Trophoblast cell (in vitro differentiated cells and primary cell): ENCODE data around the gene SIAE.

Experiments
- DNase-seq, 2 donors: peaks; one replicate each; pipeline ENCODE4 v3.0.0-alpha.2; 2016
- H2AFZ ChIP-seq: 2 replicates; pipeline ENCODE4 v1.6.1; 2013; ENCODE audit warnings: low read length, moderate library complexity, mild to moderate bottlenecking; ENCODE audit not compliant: insufficient read depth, poor library complexity
- H2AK5ac ChIP-seq: 2 replicates; pipeline ENCODE4 v1.6.1; 2013; ENCODE audit warnings: mild to moderate bottlenecking, low read length
- H2BK120ac ChIP-seq: 2 replicates; pipeline ENCODE4 v1.6.1; 2013; ENCODE audit warnings: low read length, mild to moderate bottlenecking, moderate library complexity; ENCODE audit not compliant: insufficient read depth, poor library complexity
- H2BK12ac ChIP-seq: 2 replicates; pipeline ENCODE4 v1.6.1; 2013; ENCODE audit warnings: mild to moderate bottlenecking, low read length, moderate library complexity
- H2BK5ac ChIP-seq: 2 replicates; pipeline ENCODE4 v1.6.1; 2013; ENCODE audit warnings: low read length, low read depth, moderate library complexity, mild to moderate bottlenecking; ENCODE audit not compliant: poor library complexity
- H3K14ac ChIP-seq: 2 replicates; pipeline ENCODE4 v1.6.1; 2013; ENCODE audit warnings: mild to moderate bottlenecking, low read length
- H3K18ac ChIP-seq: 2 replicates; pipeline ENCODE4 v1.6.1; 2013; ENCODE audit warnings: mild to moderate bottlenecking, low read length
- H3K23ac ChIP-seq: 2 replicates; pipeline ENCODE4 v1.6.1; 2013; ENCODE audit warnings: low read length
- H3K27ac ChIP-seq: 2 replicates; pipeline ENCODE4 v1.5.1; 2013; ENCODE audit warnings: low read depth, mild to moderate bottlenecking, inconsistent platforms, low read length, moderate library complexity
- H3K27me3 ChIP-seq: 2 replicates; pipeline ENCODE4 v1.6.1; 2013; ENCODE audit warnings: inconsistent platforms, mild to moderate bottlenecking, low read length, moderate library complexity; ENCODE audit not compliant: insufficient read depth
- H3K36me3 ChIP-seq, 2 experiments: 1 replicate in 1 of 2; 2 replicates in 1 of 2; pipeline ENCODE4 v1.6.1; 2013; ENCODE audit warnings: low read length in 2 of 2, mild to moderate bottlenecking in 2 of 2, moderate library complexity in 1 of 2; ENCODE audit not compliant: insufficient read depth in 2 of 2, control insufficient read depth in 1 of 2
- H3K4ac ChIP-seq: 2 replicates; pipeline ENCODE4 v1.6.1; 2013; ENCODE audit warnings: low read depth, mild to moderate bottlenecking, low read length, moderate library complexity
- H3K4me1 ChIP-seq, 2 experiments: 1 replicate in 1 of 2; 2 replicates in 1 of 2; pipeline ENCODE4 v1.6.1; 2013; ENCODE audit warnings: low read length in 2 of 2, mild to moderate bottlenecking in 2 of 2, moderate library complexity in 1 of 2; ENCODE audit not compliant: insufficient read depth in 2 of 2, control insufficient read depth in 1 of 2
- H3K4me2 ChIP-seq: 2 replicates; pipeline ENCODE4 v1.6.1; 2013; ENCODE audit warnings: inconsistent platforms, mild to moderate bottlenecking, low read length, moderate library complexity
- H3K4me3 ChIP-seq: 2 replicates; pipeline ENCODE4 v1.5.1; 2013; ENCODE audit warnings: mild to moderate bottlenecking, low read depth, low read length, inconsistent platforms
- H3K79me1 ChIP-seq: one replicate; pipeline ENCODE4 v1.6.1; 2013; ENCODE audit warnings: low read length
- H3K79me2 ChIP-seq: 2 replicates; pipeline ENCODE4 v1.6.1; 2013; ENCODE audit warnings: low read length, mild to moderate bottlenecking; ENCODE audit not compliant: control insufficient read depth, insufficient read depth, poor library complexity
- H3K9ac ChIP-seq: 2 replicates; pipeline ENCODE4 v1.6.1; 2013; ENCODE audit warnings: mild to moderate bottlenecking, low read length
- H3K9me3 ChIP-seq: 2 replicates; pipeline ENCODE4 v1.6.1; 2013; ENCODE audit warnings: low read depth, mild to moderate bottlenecking, control low read depth, inconsistent platforms, low read length; ENCODE audit not compliant: insufficient read depth
- H4K12ac ChIP-seq: 2 replicates; pipeline ENCODE4 v1.6.1; 2013; ENCODE audit warnings: low read depth, mild to moderate bottlenecking, low read length, moderate library complexity
- H4K8ac ChIP-seq: 2 replicates; pipeline ENCODE4 v1.6.1; 2013; ENCODE audit warnings: low read depth, mild to moderate bottlenecking, low read length, moderate library complexity
- H4K91ac ChIP-seq: one replicate; pipeline ENCODE4 v1.6.1; 2013; ENCODE audit warnings: low read depth, mild to moderate bottlenecking, low read length, moderate library complexity
- WGBS: extraction: QIAGEN DNeasy Blood & Tissue Kit; methylation state at CpG from one replicate; pipeline ENCODE4 v1.1.7; 2013; ENCODE audit warnings: missing lambda C conversion rate; ENCODE audit not compliant: insufficient read length, insufficient coverage; ENCODE audit errors: extremely low coverage; 5-methylcytosine and 5-hydroxymethylcytosine counted together

The SIAE gene

DNA sequence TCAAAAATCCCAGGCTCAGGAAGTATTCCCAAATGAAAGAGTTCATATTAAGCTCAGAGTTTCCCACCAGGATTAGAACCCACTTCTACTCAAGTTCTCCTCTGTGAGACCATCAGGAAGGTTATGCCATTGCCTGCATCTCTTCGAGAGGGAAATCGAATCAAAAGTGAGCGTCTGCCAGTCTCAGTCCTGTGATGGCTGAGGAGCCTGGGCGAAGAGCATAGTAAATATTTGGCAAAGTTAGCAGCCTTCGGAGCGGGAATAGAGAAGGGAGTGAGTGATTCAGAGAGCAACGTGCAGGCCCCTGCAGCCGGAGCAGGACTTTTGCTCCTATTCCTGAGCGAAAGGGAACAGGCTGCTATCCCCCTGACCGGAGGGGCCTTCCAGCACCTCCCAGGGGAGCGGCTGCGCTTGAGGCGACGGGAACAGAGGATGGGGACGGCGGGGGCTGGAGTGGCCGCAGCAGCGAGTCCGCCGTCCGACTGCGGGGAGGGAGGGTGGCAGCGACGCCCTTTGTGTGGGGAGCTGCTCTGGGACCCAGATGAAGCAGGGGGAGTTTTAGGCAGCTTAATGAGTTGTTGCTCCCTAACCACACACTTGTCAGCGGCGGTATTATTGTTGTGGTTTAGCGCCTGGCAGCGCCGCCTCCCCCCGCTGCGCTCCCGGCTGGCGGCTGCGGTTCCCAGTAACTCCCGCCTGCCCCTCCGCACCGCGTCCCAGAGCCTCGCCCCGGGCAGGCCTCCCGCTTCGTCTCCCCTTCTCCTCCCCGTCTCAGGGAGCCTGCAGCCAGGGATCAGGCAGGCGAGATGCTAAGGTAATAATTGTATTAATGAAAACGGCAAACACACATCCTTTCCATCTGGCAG is 44.5 kb upstream of the SIAE start:
- Histone ChIP-seq H2AFZ (no peak overlapping the region), H4K12ac (no peak overlapping the region), H3K23ac (no peak overlapping the region), H3K4ac (no peak overlapping the region), H3K9ac (no peak overlapping the region), H3K4me1 (no peaks in the 10 kb centered on the region), H3K79me1 (no peaks in the 10 kb centered on the region), H2BK5ac (no peak overlapping the region), H3K36me3 (no peaks in the 10 kb centered on the region), H3K9me3 (no peaks in the 10 kb centered on the region), H3K18ac (no peak overlapping the region), H3K79me2 (no peaks in the 10 kb centered on the region), H3K27ac (no peak overlapping the region), H3K14ac (no peak overlapping the region), H3K4me2 (peak overlapping the region; percentile 45), H2BK12ac (no peak overlapping the region), H3K4me3 (no peak overlapping the region), H4K91ac (no peak overlapping the region), H2BK120ac (no peak overlapping the region), H3K27me3 (peaks cover 32% of the 10 kb centered on the region), H2AK5ac (no peak overlapping the region), H4K8ac (no peak overlapping the region)
- no CpG with 5 or more reads among the region's 45 CpGs for WGBS
- DNase-seq = no peak

DNA sequence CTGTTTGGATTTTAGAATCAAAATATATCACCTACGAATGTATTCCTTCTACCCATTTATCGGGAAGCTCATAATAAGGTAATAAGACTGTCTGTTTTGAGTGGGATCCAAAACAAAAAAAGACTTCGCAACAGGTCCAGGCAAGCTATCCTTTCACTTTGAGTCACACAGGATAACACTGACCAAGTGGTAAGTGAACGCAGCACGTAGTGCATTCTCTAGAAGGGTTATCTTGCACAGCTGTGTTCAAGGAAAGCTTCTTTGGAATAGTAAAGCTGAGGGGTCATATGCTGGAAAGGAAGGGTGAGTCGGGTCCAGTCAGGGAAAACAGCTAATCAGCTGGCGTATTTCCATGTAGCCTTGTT is 43.9 kb upstream of the SIAE start:
- H3K9me3 ChIP-seq = no peaks in the 10 kb centered on the region
- no peak overlapping the region for H2BK12ac ChIP-seq
- H3K4ac ChIP-seq = no peak overlapping the region
- no peak overlapping the region for H2AFZ ChIP-seq
- no peak overlapping the region for H3K9ac ChIP-seq
- no peak overlapping the region for H3K4me3 ChIP-seq
- DNase-seq = no peak
- no peak overlapping the region for H4K12ac ChIP-seq
- no peak overlapping the region for H3K27ac ChIP-seq
- H4K91ac ChIP-seq = no peak overlapping the region
- H3K4me2 ChIP-seq = no peak overlapping the region
- no peak overlapping the region for H2BK120ac ChIP-seq
- H3K27me3 ChIP-seq = peaks cover 32% of the 10 kb centered on the region
- H3K36me3 ChIP-seq = no peaks in the 10 kb centered on the region
- no peak overlapping the region for H2AK5ac ChIP-seq
- H3K23ac ChIP-seq = no peak overlapping the region
- H3K79me2 ChIP-seq = no peaks in the 10 kb centered on the region
- whole genome bisulfite sequencing = no CpG with 5 or more reads among the region's 7 CpGs
- H4K8ac ChIP-seq = no peak overlapping the region
- no peak overlapping the region for H2BK5ac ChIP-seq
- H3K14ac ChIP-seq = no peak overlapping the region
- no peak overlapping the region for H3K18ac ChIP-seq
- no peaks in the 10 kb centered on the region for H3K4me1 ChIP-seq
- H3K79me1 ChIP-seq = no peaks in the 10 kb centered on the region

DNA sequence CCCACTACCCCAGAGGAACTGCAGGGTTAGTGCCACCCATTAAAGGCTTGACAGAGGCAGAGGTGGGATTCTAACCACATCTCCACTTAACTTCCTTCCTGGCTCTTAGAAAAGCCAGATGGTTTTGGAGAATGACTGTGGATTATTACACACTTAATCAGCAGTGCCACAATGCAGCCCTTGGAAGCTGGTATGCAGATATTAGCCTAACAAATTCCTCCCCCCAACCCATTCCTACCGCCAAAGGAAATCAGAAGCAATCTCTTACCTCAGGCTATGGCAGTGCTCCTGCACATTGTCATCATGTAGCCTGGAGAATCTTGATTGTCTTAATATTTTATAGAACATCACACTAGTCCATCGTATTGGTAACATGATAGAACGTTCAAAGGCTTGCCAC is 43.1 kb upstream of the SIAE start:
- H2BK12ac ChIP-seq = no peak overlapping the region
- no peak overlapping the region for H2BK120ac ChIP-seq
- no peak overlapping the region for H3K18ac ChIP-seq
- no peaks in the 10 kb centered on the region for H3K4me1 ChIP-seq
- H2AK5ac ChIP-seq = no peak overlapping the region
- no peak overlapping the region for H4K12ac ChIP-seq
- no peaks in the 10 kb centered on the region for H3K36me3 ChIP-seq
- peaks cover 32% of the 10 kb centered on the region for H3K27me3 ChIP-seq
- H4K8ac ChIP-seq = no peak overlapping the region
- H3K79me1 ChIP-seq = no peaks in the 10 kb centered on the region
- no peak overlapping the region for H2BK5ac ChIP-seq
- no peak overlapping the region for H3K9ac ChIP-seq
- no peak overlapping the region for H2AFZ ChIP-seq
- no CpG with 5 or more reads among the region's 3 CpGs for WGBS
- H3K79me2 ChIP-seq = no peaks in the 10 kb centered on the region
- no peak overlapping the region for H3K4ac ChIP-seq
- no peak overlapping the region for H4K91ac ChIP-seq
- no peak overlapping the region for H3K14ac ChIP-seq
- H3K4me3 ChIP-seq = no peak overlapping the region
- H3K23ac ChIP-seq = no peak overlapping the region
- DNase-seq = peak; percentile 28 to 52
- no peak overlapping the region for H3K4me2 ChIP-seq
- H3K27ac ChIP-seq = no peak overlapping the region
- no peaks in the 10 kb centered on the region for H3K9me3 ChIP-seq

DNA sequence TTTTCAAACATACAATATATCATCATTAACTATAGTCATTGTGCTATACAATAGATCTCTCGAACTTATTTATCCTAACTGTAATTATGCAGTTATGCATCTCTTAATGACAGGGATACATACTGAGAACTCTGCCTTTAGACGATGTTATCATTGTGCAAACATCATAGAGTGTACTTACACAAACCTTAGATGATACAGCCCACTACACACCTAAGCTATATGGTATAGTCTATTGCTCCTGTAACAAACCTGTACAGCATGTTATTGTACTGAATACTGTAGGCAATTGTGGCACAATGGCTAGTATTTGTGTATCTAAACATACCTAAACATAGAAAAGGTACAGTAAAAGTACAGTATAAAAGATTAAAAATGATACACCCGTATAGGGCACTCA is 38.9 kb upstream of the SIAE start:
- Histone ChIP-seq H3K4me3 (no peak overlapping the region), H3K27ac (no peak overlapping the region), H3K79me1 (no peaks in the 10 kb centered on the region), H3K36me3 (no peaks in the 10 kb centered on the region), H4K12ac (no peak overlapping the region), H3K18ac (no peak overlapping the region), H3K4me2 (no peak overlapping the region), H2AK5ac (no peak overlapping the region), H2BK12ac (no peak overlapping the region), H4K8ac (no peak overlapping the region), H3K23ac (no peak overlapping the region), H2AFZ (no peak overlapping the region), H3K79me2 (no peaks in the 10 kb centered on the region), H2BK120ac (no peak overlapping the region), H3K9me3 (no peaks in the 10 kb centered on the region), H3K9ac (no peak overlapping the region), H3K4me1 (no peaks in the 10 kb centered on the region), H3K27me3 (peaks cover under 1% of the 10 kb centered on the region), H3K14ac (no peak overlapping the region), H4K91ac (no peak overlapping the region), H3K4ac (no peak overlapping the region), H2BK5ac (no peak overlapping the region)
- WGBS = no CpG with 5 or more reads among the region's 3 CpGs
- DNase-seq = no peak
